GM12878 (cell line): Measurements from ENCODE around the gene TRAPPC4. TPM values are rescaled to one million over a fixed set of nuclear protein-coding genes. Genes with fewer than 3 reads are reported as not detected.
A peak's percentile ranks its signal among the peaks of the same experiment; 100 is the strongest.

ENCODE experiments used
- ATAC-seq: fragments of 200-7000 bp; cut with Tn5 transposase; 3 replicates; pipeline ENCODE4 v1.9.1; 2020; ENCODE audit warnings: mild to moderate bottlenecking, moderate library complexity
- BruUV-seq: library from RNA; stranded (reverse); fragments of 400-500 nt; replicated peaks from 2 replicates; lab custom pipeline; 2021; lab: Mats Ljungman, UMichigan
- CTCF ChIA-PET: fragments of 300-600 bp; sonication (Branson Sonifier 250); formaldehyde crosslinking; extraction: SDS; loops from one replicate; lab custom pipeline; 2021; ENCODE audit warnings: inconsistent platforms; lab: Yijun Ruan, JAX
- POLR2A ChIA-PET: fragments of 350-600 bp; formaldehyde crosslinking; extraction: SDS; loops from one replicate; lab custom pipeline; 2021; ENCODE audit warnings: inconsistent platforms; lab: Charles Lee
- RAD21 ChIA-PET: fragments of 300-600 bp; sonication (Branson Sonifier 250); formaldehyde crosslinking; loops from one replicate; lab custom pipeline; 2023; ENCODE audit warnings: antibody characterized with exemption; ENCODE audit not compliant: unreplicated experiment; lab: Charles Lee
- SMC1A ChIA-PET: fragments of 300-600 bp; sonication (Branson Sonifier 250); formaldehyde crosslinking; loops from one replicate; lab custom pipeline; 2023; ENCODE audit not compliant: unreplicated experiment, uncharacterized antibody; lab: Charles Lee
- DNase-seq: peaks from one replicate; pipeline ENCODE4 v3.0.0-alpha.2; 2011; ENCODE audit warnings: low read depth, low spot score
- FAIRE-seq: peaks from 3 replicates; lab custom pipeline; 2011; peaks lifted over from hg19 to GRCh38; lab: Jason Lieb, UNC
- H2AFZ ChIP-seq: 2 replicates; pipeline ENCODE4 v1.6.0; 2011; ENCODE audit warnings: low read depth, low read length, control low read depth; ENCODE audit not compliant: control insufficient read depth
- H3K27ac ChIP-seq: 2 replicates; pipeline ENCODE4 v1.5.1; 2011; ENCODE audit warnings: control low read depth; ENCODE audit not compliant: control insufficient read depth, insufficient read depth
- H3K27me3 ChIP-seq, 2 experiments: replicated peaks in 1 of 2; 2 replicates each; pipeline versions ENCODE4 v1.6.0 to v1.6.1; 2011; ENCODE audit warnings: low read length in 1 of 2; ENCODE audit not compliant: control insufficient read depth in 2 of 2, insufficient read depth in 2 of 2
- H3K36me3 ChIP-seq, 2 experiments: 2 replicates each; pipeline ENCODE4 v1.5.1; 2011; ENCODE audit warnings: low read length in 1 of 2; ENCODE audit not compliant: control insufficient read depth in 2 of 2, insufficient read depth in 2 of 2
- H3K4me1 ChIP-seq: 2 replicates; pipeline ENCODE4 v1.6.1; 2011; ENCODE audit warnings: mild to moderate bottlenecking, low read length, moderate library complexity, mixed read lengths; ENCODE audit not compliant: control insufficient read depth, insufficient read depth
- H3K4me2 ChIP-seq: 2 replicates; pipeline ENCODE4 v1.6.0; 2011; ENCODE audit warnings: control low read depth; ENCODE audit not compliant: control insufficient read depth, insufficient read depth
- H3K4me3 ChIP-seq: fragments of 200-600 bp; sonication (generic); 2 replicates; pipeline ENCODE4 v1.5.1; 2016
- H3K79me2 ChIP-seq: 2 replicates; pipeline ENCODE4 v1.6.0; 2011; ENCODE audit warnings: low read length; ENCODE audit not compliant: control insufficient read depth, insufficient read depth
- H3K9ac ChIP-seq: 2 replicates; pipeline ENCODE4 v1.8.0; 2011; ENCODE audit warnings: low read length, control low read depth, mixed read lengths; ENCODE audit not compliant: control insufficient read depth, insufficient read depth
- H3K9me3 ChIP-seq: replicated peaks from 3 replicates; pipeline ENCODE4 v1.5.1; 2011; ENCODE audit warnings: mild to moderate bottlenecking, low read length; ENCODE audit not compliant: control insufficient read depth, insufficient read depth
- H4K20me1 ChIP-seq: 2 replicates; pipeline ENCODE4 v1.6.0; 2011; ENCODE audit not compliant: control insufficient read depth, insufficient read depth
- BRCA1 ChIP-seq: IDR thresholded peaks from 2 replicates; pipeline ENCODE4 v1.6.1; 2011; ENCODE audit warnings: low read depth, low read length, improper control_type of control experiment
- CBFB ChIP-seq: IDR thresholded peaks from 2 replicates; pipeline ENCODE4 v1.6.1; 2016; ENCODE audit warnings: antibody characterized with exemption, low read depth
- CEBPB ChIP-seq, 2 experiments: fragments of 150-350 bp in 1 of 2; IDR thresholded peaks; 2 replicates each; pipeline ENCODE4 v1.6.1; 2012 to 2014; ENCODE audit warnings: low read depth in 2 of 2, low read length in 2 of 2, borderline replicate concordance in 1 of 2, inconsistent platforms in 1 of 2
- E2F8 ChIP-seq: fragments of 450-650 bp; IDR thresholded peaks from 2 replicates; pipeline ENCODE4 v1.6.1; 2018; ENCODE audit warnings: mild to moderate bottlenecking, low read depth, moderate library complexity; ENCODE audit not compliant: partially characterized antibody
- HDGF ChIP-seq: fragments of 450-650 bp; IDR thresholded peaks from 2 replicates; pipeline ENCODE4 v1.6.1; 2016; ENCODE audit warnings: antibody characterized with exemption
- HSF1 ChIP-seq: fragments of 150-350 bp; IDR thresholded peaks from 2 replicates; pipeline ENCODE4 v1.6.1; 2014; ENCODE audit warnings: mild to moderate bottlenecking, low read depth, low read length
- SKIL ChIP-seq: fragments of 450-650 bp; IDR thresholded peaks from 2 replicates; pipeline ENCODE4 v1.6.1; 2017; ENCODE audit warnings: mild to moderate bottlenecking, low read depth, inconsistent platforms; ENCODE audit not compliant: poor library complexity, severe bottlenecking
- SPI1 ChIP-seq: IDR thresholded peaks from 2 replicates; pipeline ENCODE4 v1.6.1; 2011; ENCODE audit warnings: low read depth, mild to moderate bottlenecking, low read length, moderate library complexity, borderline replicate concordance; ENCODE audit not compliant: insufficient read depth
- ZBTB11 ChIP-seq: fragments of 450-650 bp; formaldehyde crosslinking; IDR thresholded peaks from 2 replicates; pipeline ENCODE4 v1.5.0; 2022; ENCODE audit warnings: mild to moderate bottlenecking, missing genetic modification characterization
- ZBTB33 ChIP-seq: fragments of 450-650 bp; IDR thresholded peaks from 2 replicates; pipeline ENCODE4 v1.6.1; 2017; ENCODE audit warnings: mild to moderate bottlenecking
- WGBS: methylation state at CpG from one replicate; pipeline ENCODE4 v1.1.6; 2016; ENCODE audit warnings: low lambda C conversion rate; ENCODE audit not compliant: insufficient replicate concordance, insufficient coverage; ENCODE audit errors: missing lambda C conversion rate; 5-methylcytosine and 5-hydroxymethylcytosine counted together
- in situ Hi-C: fragments of 300-500 bp; cut with MboI; formaldehyde crosslinking; loops from 9 replicates; pipeline ENCODE4 v1.14.3; 2018; ENCODE audit warnings: mixed read lengths
- intact Hi-C: fragments of 100-400 bp; cut with micrococcal nuclease; formaldehyde crosslinking; loops from one replicate; pipeline ENCODE4 v1.14.2; 2022; ENCODE audit not compliant: unreplicated experiment
- polyA plus RNA-seq, 11 experiments: library from polyadenylated mRNA; depleted of rRNA in 4 of 11; unstranded in 6 of 11; stranded (reverse) in 5 of 11; fragments of >200 nt; fragmentation: Nextera tagmentation in 4 of 11; fragmentation: Illumina TruSeq in 1 of 11; extraction: Ambion mirVana in 4 of 11; extraction: Trizol in 1 of 11; gene quantifications; 1 replicate in 1 of 11; 2 replicates in 10 of 11; pipeline versions ENCODE4 v1.2.1 to v1.2.3, GENCODE V29; 2011 to 2016; ENCODE audit warnings: inconsistent platforms in 2 of 11, missing spikeins in 2 of 11, low read depth in 1 of 11
- total RNA-seq, 4 experiments: library from RNA; depleted of rRNA in 3 of 4; stranded (reverse); fragments of >200 nt in 3 of 4; fragmentation: Illumina TruSeq in 1 of 4; extraction: Trizol in 1 of 4; gene quantifications; 2 replicates each; pipeline versions ENCODE4 v1.2.1 to v1.2.3, GENCODE V29; 2013 to 2021

Gene TRAPPC4
- total and polyA plus RNA-seq, 10 of the 15 experiments (the other 5 are each of a cell fraction or from before 2014, with no cell fraction given): 61.6 to 231 (median 98.8) TPM

GRCh38 chr11:119029069-119029339, 10.4 kb downstream of the TRAPPC4 start:
- H3K9ac ChIP-seq: peak overlapping the region; percentile 74; the same call in 1 of the 2 replicates
- TF ChIP-seq ZBTB11 (CRISPR knock-in tag) (no peak), SKIL (no peak), E2F8 (no peak), CEBPB (IDR thresholded peaks at IDR 0.05; ENCODE audit: borderline replicate concordance in 1 of 2, low read depth in 2 of 2, low read length in 2 of 2) (no peak), HDGF (no peak), HSF1 (no peak), SPI1 (no peak), BRCA1 (no peak), ZBTB33 (no peak), CBFB (no peak)

More at GRCh38 chr11:119029069-119029339, 10.4 kb downstream of the TRAPPC4 start:
- intact Hi-C loops (no loop called here), in situ Hi-C loops (no loop called here)
- H3K4me2 ChIP-seq: peak overlapping the region; percentile 85
- ChIA-PET RAD21 (interaction anchor here (0.7 to 1.4 kb wide), 2 partner anchors 28 to 32 kb away, joined by 3 read pairs; no protein-coding TSS in a partner anchor), CTCF (interaction anchor here (1.6 kb wide), 1 partner anchor 9 kb away, joined by 16 read pairs; the partner anchor contains the start of gene TRAPPC4), POLR2A (interaction anchor here (0.6 to 3.0 kb wide), 8 partner anchors 10 to 78 kb away, joined by 3 to 14 read pairs (median 6); partner anchors contain the start of genes C2CD2L, CENATAC, HYOU1 and RPS25), SMC1A (interaction anchor here (0.5 to 4.9 kb wide), 4 partner anchors 12 to 295 kb away, joined by 3 to 40 read pairs (median 3); partner anchors contain the start of genes RPS25 and TRAPPC4)
- peaks cover 4 to 5% of the 10 kb centered on the region in 2 experiments; a peak in 3 of 4 replicates for H3K36me3 ChIP-seq
- FAIRE-seq (no peak), DNase-seq (no peak), ATAC-seq (no peak)
- peak overlapping the region; percentile 80; the same call in 1 of the 2 replicates for H3K27ac ChIP-seq
- H3K4me1 ChIP-seq: peaks cover 14% of the 10 kb centered on the region
- H2AFZ ChIP-seq: no peak overlapping the region
- WGBS: 94% methylated on average over 1 of the region's 1 CpG
- H3K4me3 ChIP-seq: peak overlapping the region; percentile 78
- no peaks in the 10 kb centered on the region for H4K20me1 ChIP-seq
- BruUV-seq: no TSS peak
- no peaks in the 10 kb centered on the region for H3K27me3 ChIP-seq
- no peaks in the 10 kb centered on the region for H3K9me3 ChIP-seq
- peaks cover 13% of the 10 kb centered on the region for H3K79me2 ChIP-seq
